C1 segment of cervical spinal cord (tissue), 14 donors: Measurements from ENCODE around the gene GMPPA.

ENCODE experiments used
- DNase-seq, 14 donors: peaks; one replicate each; lab custom pipeline; 2025; lab: John Stamatoyannopoulos, UW

The GMPPA gene

GRCh38 chr2:219498280-219499057, at the start of gene GMPPA:
Gene GMPPA, plus strand, starts transcription at chr2:219498891. Its CDS starts 1,085 bp downstream, at chr2:219499976.
- DNase-seq: peak; percentile 39 to 94 (median 86)

- no peak for DNase-seq
These were observed 49.1 kb upstream of the GMPPA start for GRCh38 chr2:219449609-219450008.

GRCh38 chr2:219451661-219452360, 46.9 kb upstream of the GMPPA start:
- peak in 9 of 14 donors; percentile 14 to 78 (median 47) for DNase-seq

GRCh38 chr2:219452361-219453317, 46.1 kb upstream of the GMPPA start:
- DNase-seq: peak in 10 of 14 donors; percentile 9 to 88 (median 50)

GRCh38 chr2:219453671-219454590, 44.8 kb upstream of the GMPPA start:
- DNase-seq: peak in 7 of 14 donors; percentile 19 to 74 (median 33)

GRCh38 chr2:219455581-219455980, 43.1 kb upstream of the GMPPA start:
- no peak for DNase-seq

- no peak for DNase-seq
These were observed 40.8 kb upstream of the GMPPA start for GRCh38 chr2:219457784-219458369.

- DNase-seq: no peak
These were observed 39.7 kb upstream of the GMPPA start for GRCh38 chr2:219458996-219459395.

- peak in 6 of 14 donors; percentile 3 to 32 (median 22) for DNase-seq
These were observed 39.0 kb upstream of the GMPPA start for GRCh38 chr2:219459460-219460311.

GRCh38 chr2:219460424-219460926, 38.2 kb upstream of the GMPPA start:
- DNase-seq: peak in 10 of 14 donors; percentile 22 to 84 (median 56)

- peak in 7 of 14 donors; percentile 19 to 84 (median 72) for DNase-seq
These were observed 37.6 kb upstream of the GMPPA start for GRCh38 chr2:219461047-219461514.

- no peak for DNase-seq
These were observed 37.0 kb upstream of the GMPPA start for GRCh38 chr2:219461669-219462068.

- no peak for DNase-seq
These were observed 36.3 kb upstream of the GMPPA start for GRCh38 chr2:219462349-219462748.

- DNase-seq: no peak
These were observed 34.2 kb upstream of the GMPPA start for GRCh38 chr2:219464286-219465032.

GRCh38 chr2:219465659-219466561, 32.8 kb upstream of the GMPPA start:
- DNase-seq: no peak

GRCh38 chr2:219466816-219467735, 31.6 kb upstream of the GMPPA start:
- DNase-seq: no peak
